HG02759 (cell line): ENCODE data around the gene PDZD8.

ENCODE experiments used
- ATAC-seq: cut with Tn5 transposase; IDR thresholded peaks from one replicate; pipeline ENCODE4 v1.9.1; 2021; ENCODE audit warnings: mild to moderate bottlenecking, moderate library complexity; ENCODE audit not compliant: unreplicated experiment

Gene PDZD8, protein sequence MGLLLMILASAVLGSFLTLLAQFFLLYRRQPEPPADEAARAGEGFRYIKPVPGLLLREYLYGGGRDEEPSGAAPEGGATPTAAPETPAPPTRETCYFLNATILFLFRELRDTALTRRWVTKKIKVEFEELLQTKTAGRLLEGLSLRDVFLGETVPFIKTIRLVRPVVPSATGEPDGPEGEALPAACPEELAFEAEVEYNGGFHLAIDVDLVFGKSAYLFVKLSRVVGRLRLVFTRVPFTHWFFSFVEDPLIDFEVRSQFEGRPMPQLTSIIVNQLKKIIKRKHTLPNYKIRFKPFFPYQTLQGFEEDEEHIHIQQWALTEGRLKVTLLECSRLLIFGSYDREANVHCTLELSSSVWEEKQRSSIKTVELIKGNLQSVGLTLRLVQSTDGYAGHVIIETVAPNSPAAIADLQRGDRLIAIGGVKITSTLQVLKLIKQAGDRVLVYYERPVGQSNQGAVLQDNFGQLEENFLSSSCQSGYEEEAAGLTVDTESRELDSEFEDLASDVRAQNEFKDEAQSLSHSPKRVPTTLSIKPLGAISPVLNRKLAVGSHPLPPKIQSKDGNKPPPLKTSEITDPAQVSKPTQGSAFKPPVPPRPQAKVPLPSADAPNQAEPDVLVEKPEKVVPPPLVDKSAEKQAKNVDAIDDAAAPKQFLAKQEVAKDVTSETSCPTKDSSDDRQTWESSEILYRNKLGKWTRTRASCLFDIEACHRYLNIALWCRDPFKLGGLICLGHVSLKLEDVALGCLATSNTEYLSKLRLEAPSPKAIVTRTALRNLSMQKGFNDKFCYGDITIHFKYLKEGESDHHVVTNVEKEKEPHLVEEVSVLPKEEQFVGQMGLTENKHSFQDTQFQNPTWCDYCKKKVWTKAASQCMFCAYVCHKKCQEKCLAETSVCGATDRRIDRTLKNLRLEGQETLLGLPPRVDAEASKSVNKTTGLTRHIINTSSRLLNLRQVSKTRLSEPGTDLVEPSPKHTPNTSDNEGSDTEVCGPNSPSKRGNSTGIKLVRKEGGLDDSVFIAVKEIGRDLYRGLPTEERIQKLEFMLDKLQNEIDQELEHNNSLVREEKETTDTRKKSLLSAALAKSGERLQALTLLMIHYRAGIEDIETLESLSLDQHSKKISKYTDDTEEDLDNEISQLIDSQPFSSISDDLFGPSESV

DNA sequence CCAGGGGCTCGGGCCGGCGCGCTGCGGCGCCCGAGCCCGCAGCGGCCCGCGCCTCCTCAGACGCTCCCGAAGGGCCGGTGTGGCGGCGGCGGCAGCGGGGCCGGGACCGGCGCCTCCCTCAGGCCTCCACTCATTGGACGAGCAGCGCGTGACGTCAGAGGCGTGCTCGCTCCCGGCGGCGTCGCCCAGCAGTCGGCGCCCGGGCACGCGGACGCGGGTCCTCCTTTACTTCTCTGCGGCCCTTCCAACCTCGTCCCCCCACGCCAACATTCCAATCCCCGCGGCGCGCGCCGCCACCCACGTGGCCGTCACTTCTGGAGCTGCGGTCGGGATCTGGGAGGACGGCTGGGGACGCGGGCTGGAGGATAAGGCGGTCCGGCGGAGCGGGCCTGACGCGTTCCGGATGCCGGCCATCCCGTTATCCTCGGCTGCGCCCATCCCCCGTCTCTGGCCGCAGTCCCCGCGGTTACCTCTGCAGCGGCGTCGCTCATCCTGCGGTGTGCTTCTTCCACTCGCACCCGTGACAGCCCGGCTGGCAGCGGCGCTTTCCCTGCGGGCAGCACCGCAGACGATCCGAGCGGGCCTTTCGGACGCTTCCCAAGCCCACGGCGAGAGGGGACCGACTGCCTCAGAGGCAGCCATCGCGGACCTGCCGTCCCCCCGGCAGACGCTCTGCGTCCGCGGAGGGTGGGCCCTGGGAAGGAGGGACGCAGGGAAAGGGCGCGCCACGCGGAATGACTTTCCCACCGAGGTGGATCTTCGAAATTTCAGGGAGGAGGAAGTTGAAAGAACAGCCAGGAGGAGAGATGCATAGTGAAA, at the start of gene PDZD8:
TSS of gene PDZD8 (minus strand) at position 81 of the 819 bp plus-strand sequence. CDS start 213 bp downstream, outside the sequence.
- ATAC-seq = peak; percentile 92

DNA sequence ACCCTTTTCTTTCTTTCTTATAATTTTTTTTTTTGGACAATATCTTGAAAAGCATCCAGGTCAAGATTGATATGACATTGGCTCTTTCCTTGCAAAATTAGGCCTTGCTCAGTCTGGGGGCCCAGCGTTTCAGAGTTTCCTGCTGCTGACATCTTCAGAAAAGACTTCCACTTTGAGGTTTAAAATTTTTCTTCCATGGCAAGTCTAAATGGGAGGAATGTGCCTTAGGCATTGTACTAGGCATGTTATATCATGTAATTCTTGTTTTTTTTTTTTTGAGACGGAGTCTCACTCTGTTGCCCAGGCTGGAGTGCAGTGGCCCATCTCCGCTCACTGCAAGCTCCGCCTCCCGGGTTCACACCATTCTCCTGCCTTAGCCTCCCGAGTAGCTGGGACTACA, 48.9 kb upstream of the PDZD8 start:
- ATAC-seq = no peak

DNA sequence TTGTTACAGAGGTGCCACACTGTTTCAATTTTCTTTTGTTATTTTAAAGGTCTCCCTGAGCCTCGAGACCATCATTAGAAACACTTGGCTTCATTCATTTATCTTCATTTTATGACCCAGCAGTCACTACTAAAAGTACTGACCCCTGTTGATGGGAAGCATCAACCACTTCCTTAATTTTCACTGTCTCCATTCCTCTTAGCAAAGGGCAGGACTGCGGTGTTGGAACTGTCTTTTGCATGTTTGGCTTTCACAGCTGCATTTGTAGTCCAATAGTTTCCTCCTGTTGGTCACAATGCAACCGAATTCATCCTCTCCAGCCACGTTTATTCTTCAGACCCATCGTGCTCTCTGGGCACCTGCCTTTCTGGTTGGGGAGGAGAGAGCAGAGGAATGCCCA, 46.7 kb upstream of the PDZD8 start:
- no peak for ATAC-seq

DNA sequence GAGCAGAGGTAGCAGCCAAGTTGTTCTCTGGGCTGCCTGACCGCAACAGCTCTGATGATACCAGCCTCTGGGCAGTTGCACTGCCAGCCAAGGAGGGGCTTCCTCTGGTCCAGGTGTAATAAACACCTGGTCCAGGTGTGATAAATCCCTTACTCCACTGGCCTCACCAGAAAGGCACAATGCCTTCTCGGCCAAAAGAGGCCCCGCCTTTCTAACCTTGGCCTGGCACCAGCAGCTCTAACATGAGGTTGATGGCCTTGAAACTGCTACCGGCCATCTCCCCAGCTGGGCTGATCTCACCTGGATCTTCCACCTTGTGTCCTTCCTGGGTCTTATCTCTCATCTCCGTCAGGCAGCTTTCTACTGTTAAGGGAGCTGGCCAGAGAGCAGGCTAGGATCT, 45.5 kb upstream of the PDZD8 start:
- ATAC-seq = no peak

DNA sequence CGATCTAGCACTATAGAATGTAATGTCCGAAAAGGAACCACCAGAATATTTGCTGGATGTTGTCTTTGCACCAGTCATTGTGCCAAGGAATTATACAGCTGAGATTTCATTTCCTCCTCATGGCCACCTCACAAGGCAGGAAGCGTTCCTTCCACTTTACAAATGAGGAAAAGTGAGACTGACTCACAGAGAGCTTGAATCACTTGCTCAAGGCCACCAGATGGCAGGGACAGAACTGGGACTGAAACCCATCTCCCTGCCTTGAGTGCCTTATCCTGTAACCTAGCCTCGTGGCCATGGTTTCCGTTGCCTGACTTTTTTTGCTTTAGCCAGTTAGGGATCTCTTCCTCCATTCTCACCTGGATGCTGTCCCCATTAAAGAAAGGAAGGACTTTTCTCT, 44.7 kb upstream of the PDZD8 start:
- ATAC-seq = no peak

DNA sequence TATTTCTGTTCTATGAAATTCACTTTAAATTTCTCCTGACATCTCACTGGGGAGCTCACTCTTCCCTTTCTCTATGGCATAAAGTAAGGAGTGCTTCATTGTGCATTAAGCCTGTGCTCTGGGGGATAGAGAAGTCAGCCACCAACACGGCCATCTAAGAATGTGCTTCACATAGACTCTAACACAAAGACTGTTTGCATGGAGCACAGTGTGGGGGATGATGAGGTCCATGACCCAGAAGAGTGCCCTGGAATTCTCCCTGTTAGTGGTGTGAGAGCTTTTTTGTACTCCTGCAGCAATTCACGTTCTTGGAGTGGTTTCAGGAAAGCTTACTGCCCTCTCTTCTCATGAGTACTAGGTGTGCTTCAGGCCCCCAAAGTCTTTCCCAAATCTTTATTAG, 43.9 kb upstream of the PDZD8 start:
- no peak for ATAC-seq

DNA sequence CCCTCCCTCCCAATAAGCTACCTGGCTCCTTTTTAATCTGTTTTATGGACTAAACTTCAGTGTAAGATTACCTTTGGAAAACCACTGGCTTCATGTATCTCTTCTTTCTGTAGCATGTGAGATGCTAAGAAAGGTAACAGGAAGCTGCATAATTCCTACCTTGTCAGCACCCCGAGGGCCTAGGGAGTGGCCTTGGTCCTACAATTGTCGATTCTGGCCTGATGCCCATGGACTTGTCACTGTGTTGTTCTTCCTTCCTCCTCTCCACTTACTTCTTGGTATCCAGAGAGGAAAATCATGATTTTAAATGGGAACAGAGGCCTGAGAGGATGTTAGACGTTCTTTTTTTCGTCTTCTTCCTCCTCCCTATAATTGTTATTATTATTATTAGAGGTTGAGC, 42.9 kb upstream of the PDZD8 start:
- no peak for ATAC-seq

DNA sequence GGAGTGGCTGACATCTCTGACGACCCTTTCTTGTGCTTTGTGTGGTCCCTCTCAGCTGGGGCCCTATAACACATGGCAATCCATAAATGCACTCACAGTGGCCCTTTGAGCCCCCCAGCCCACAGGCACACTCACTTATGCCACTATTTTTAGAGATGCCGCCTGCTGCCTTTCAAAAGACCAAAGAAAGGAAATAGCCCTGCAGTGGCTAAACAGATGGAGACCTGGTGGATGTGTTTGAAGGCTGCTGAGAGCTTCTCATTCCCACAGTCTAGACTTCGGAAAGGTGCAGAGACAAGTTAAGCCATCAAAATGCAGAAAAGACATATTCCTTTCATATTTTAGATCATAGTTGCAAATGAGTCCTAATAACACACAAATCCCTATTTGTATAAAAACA, 42.0 kb upstream of the PDZD8 start:
- no peak for ATAC-seq

DNA sequence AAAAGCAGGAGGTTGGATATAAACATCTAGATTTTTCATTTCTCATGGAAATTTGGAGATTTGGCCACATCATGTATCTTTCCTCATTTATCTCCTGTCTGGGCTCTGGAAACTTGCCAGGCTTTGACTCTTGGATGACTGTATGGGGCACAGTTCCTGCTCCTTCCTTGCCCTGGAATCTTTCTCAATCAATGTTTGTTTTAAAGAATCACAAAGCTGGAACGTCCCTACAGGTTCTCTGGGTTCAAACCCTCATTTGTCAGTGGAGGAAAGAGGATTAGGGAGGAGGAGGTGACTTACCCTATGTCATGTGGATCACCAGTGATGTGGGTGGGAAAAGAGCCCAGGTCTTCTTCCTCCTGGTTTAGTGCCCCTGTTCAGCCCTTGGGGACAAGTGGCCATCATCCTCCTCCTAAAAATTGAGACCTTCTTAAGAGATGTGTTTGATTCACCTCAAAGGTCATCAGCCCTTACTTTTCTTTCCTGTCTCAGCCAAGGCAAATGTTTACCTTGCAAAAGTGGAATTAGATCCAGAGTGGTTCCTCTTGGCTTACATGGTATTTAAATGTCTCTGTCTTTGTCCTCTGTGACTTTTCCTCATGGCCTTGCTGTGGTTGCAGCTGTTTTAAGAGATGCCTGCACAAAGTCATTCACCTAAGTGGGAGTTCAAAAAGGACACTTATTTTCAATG, 38.8 kb upstream of the PDZD8 start:
- no peak for ATAC-seq

DNA sequence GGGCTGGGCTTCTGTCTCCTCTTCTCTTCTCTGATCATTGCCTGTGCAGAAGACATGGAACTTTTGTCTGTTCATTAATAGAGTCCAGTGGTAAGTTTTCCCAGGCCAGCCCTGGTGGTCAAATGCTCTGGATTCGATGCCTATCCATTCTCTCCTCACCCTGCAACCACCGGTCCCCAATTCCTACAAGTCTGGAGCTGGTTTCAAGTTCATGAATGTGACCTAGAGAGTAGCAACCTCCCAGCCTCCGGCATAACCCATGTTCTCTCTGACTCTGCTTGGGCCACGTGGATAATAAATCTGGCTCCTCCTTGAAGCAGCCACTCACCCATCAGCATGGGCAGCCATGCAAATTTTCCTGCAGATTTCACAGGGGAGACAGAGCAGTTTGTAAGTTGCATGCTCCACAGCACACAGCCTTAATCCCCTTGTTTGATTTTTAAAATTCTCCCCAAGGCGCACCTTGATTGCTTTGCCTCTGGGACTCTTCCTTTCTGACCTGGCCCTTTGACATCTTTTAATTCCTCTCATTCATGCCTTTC, 37.3 kb upstream of the PDZD8 start:
- ATAC-seq = no peak

DNA sequence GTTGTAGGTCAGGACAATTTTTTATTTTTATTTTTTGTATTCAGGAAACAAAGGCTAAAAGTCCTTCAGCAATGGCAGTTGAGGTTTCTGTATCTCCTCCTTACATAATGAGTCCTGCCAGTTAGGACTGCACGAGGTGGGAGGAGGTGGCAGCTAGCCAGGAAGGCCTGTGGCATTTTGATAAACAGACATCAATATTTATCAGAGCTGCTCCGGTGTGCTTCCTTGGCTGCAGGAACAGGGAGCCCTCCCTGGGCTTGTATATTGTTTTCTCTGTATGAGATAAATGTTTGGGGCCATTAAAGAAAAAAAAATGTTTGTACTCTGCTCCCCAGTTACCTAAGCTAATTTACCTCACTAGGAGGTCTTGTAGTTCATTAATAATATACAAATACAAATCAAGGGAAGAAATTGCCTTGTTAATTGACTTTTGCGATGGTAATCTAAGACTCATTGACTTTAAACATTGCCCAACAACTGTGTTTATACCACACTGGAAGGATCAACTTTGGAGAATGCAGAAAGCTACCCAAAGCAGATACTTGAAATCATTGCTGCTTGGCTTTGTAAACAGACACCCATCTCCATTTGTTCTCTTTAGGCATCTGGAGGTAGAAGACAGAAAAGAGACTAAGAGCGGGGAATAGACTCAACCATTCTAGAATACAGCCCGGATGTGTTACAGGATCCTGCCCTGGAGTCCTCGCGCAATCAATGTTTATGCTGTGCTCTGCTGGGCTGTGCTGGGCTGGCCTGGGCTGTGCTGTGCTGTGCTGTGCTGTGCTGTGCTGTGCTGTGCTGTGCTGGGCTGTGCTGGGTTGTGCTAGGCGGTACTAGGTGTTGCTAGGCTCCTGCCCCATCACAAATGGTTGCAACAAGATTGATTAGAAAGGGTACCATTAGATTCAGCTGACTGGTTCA, 36.5 kb upstream of the PDZD8 start:
- ATAC-seq = no peak

DNA sequence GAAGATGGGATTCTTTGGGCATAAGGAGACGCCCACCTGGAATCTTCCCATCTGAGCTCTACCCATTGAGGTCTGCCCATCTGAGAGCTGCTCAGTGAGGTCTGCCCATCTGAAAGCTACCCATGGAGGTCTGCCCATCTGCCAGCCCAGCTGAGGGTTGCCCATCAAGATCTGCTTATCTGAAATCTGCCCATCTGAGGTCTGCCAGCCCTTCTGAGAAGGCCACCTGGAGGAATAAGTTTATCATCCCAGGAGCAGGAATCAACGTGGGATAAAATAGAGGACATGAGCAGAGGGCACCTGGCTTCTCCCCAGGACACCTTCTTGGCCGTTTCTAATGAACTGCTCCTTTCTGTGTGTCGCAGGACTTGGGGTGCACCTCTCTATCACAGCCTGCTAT, 35.3 kb upstream of the PDZD8 start:
- ATAC-seq = no peak

DNA sequence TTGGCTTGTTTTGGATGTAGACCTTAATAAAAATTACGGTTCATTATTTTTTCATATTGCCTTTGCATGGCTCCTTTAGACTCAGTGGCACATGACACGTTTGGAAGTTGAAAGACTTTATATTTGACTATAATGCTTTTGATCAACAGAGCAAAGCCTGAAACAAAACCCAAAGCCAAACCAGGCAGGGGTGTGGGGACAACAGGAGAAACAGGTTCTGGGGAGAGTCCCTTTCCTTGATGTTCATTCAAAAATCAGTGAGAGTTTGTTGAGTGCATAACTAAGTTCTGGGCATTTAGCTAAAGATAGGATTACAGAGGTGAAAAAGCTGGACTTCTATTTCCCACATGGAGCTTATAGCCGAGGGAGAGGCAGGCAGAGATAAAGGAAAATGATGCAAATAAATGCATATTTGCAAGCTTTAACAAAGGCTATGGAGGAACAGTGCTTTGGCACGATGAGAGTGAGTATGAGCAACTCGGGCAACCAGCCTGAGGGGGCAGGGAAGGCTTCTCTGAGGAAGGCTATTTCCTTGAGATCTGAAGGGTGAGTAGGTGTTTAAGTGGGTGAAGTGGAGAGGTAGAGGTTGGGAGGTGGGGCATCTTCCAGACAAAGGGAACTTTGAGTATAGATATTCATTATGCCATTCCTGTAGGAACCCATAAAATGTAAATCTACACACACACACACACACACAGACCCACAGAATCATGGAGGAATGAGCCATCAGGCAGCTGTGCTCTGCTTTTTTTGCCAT, 34.5 kb upstream of the PDZD8 start:
- no peak for ATAC-seq

DNA sequence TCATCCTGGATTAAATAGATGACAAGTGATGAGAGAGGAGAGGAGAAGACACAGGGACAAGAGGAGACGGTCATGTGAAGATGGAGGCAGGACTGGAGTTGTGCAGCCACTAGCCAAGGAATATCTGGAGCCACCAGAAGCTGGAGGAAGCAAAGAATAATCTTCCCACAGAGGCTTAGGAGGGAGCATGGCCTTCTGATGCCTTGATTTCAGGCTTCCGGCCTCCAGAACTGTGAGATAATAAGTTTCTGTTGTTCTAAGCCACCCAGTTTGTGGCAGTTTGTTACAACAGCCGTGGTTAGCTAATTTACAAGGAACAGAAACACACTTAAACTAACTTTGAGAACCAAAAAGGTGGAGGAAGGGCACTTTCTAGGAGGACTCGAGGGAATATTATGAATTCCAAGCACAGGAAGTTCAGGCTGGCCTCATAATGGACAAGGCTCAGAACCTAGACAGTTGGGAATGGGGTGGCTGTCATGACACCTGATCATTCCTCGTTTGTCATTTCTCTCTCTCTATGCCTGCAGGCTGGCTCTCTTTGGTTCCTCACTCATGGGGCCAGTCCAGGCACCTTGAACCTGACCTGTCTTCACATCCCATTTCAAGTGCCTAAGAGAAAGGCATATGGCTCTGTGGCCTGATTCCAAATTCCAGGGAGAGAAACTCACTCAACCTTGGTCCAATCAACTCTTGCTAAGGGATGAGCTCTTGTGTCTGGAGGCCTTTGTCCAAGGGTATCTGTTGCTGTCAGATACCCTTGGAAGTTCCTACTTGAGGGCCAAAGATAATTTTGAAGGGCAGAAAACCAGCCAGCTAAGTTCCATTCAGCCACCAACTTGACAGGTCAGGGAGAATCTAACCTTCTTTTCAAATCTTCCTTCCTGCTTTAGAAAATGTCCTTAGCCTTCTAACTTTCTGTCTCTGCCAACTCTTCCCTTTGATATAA, 33.5 kb upstream of the PDZD8 start:
- ATAC-seq = no peak

DNA sequence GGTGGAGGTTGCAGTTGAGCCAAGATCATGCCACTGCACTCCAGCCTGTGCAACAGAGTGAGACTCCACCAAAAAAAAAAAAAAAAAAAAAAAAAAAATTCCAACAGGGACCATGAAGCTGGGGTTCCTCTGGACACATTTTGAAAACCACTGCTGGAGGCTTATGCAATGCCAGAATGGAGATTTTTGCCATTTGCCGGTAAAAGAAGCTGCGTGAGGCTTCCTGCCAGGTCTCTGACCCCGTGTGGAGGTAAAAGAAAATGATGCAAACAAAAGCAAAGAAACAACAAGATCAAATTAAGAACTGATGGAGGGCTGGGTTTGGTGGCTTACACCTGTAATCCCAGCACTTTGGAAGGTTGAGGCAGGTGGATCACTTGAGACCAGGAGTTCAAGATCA, 30.5 kb upstream of the PDZD8 start:
- no peak for ATAC-seq

DNA sequence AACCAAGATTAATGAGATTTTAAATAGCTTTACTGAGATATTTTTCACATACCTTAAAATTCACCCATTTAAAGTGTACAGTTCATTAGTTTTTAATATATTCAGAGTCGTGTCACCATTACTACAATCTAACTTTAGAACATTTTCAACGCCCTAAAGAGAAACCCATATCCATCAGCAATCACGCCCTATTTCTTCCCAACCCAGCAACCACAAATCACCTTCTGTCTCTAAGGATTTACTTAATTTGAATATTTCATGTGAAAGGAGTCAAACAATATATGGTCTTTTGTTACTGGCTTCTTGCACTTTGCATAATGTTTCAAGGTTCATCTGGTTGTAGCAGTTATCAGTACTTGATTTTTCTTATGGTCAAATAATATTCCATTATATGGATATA, 25.1 kb upstream of the PDZD8 start:
- no peak for ATAC-seq
